ENCODE measurements around the gene LZTS3.
A peak's percentile ranks its signal among the peaks of the same experiment; 100 is the strongest.
"Not testable (repeated sequence)": the region's sequence is repeated elsewhere in the genome, so short reads cannot be mapped to it uniquely, and the experiment has no call there.

LZTS3 gene

GRCh38 chr20:3119044-3119443 lies 54.3 kb downstream of the LZTS3 start:
- no peak overlapping the region for H3K4me3 ChIP-seq

DNA sequence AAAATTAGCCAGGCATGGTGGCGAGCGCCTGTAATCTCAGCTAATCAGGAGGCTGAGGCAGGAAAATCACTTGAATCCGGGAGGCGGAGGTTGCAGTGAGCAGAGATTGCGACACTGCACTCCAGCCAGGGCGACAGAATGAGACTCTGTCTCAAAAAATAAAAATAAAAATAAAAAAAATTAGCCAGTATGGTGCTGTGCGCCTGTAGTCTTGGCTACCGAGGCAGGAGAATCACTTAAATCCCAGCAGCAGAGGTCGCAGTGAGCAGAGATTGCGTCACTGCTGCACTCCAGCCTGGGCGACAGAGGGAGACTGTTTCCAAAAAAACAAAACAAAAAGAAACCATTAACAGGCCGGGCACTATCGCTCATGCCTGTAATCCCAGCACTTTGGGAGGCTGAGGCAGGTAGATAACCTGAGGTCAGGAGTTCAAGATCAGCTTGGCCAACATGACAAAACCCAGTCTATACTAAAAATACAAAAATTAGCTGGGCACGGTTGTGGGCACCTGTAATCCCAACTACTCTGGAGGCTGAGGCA lies 55.4 kb downstream of the LZTS3 start:
- H3K27ac ChIP-seq = peak overlapping the region in 2 of 21 experiments; percentile 11 to 39
- H3K4me3 ChIP-seq = not testable (repeated sequence)

More at GRCh38 chr20:3119044-3119443, 54.3 kb downstream of the LZTS3 start:
- H3K27ac ChIP-seq = no peak overlapping the region

DNA sequence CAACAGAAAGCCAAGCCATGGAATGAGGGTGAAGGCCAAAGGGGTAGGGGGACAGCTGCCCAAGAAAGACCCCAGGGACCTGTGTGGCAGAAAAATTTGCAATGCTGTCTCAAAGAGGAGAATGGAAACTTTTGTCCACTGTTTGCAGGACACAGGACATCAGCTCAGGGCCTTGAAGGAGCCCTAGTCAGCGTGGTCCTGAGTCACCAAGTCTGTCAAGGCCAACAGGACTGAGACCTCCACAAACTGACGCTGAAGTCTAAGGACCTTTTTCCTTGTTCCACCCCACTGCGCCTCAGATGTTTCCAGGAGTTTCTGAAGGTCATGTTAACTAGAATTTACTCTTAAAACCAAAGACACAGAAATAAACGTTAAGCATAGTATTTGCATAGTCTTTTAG lies 57.0 kb downstream of the LZTS3 start:
- no peak overlapping the region for H3K27ac ChIP-seq
- H3K4me3 ChIP-seq = no peak overlapping the region

GRCh38 chr20:3115190-3116107 lies 57.9 kb downstream of the LZTS3 start:
- no peak overlapping the region for H3K27ac ChIP-seq
- no peak overlapping the region for H3K4me3 ChIP-seq

Data from skin epidermis (tissue), 12 donors.